Esophagus squamous epithelium (tissue), 5 donors: ENCODE data around the gene RNF115. TPM values are rescaled to one million over a fixed set of nuclear protein-coding genes. Genes with fewer than 3 reads are reported as not detected.
"Not testable (repeated sequence)": the region's sequence is repeated elsewhere in the genome, so short reads cannot be mapped to it uniquely, and the experiment has no call there.

Experiments
- DNase-seq: peaks from one replicate; lab custom pipeline; 2025; lab: John Stamatoyannopoulos, UW
- H3K27ac ChIP-seq, 4 donors: fragments of 200-600 bp; sonication (generic); one replicate each; pipeline ENCODE4 v1.5.1; 2016 to 2019; ENCODE audit warnings: mild to moderate bottlenecking in 1 of 4
- H3K27me3 ChIP-seq, 4 donors: fragments of 200-600 bp; sonication (generic); 1 replicate in 3 of 4; 2 replicates in 1 of 4; pipeline versions ENCODE4 v1.5.1 to v1.6.0; 2017 to 2021; ENCODE audit warnings: antibody characterized with exemption in 1 of 4
- H3K36me3 ChIP-seq, 3 donors: fragments of 200-600 bp; sonication (generic); one replicate each; pipeline ENCODE4 v1.5.1; 2016 to 2019
- H3K4me1 ChIP-seq, 3 donors: fragments of 200-600 bp; sonication (generic); one replicate each; pipeline ENCODE4 v1.5.1; 2017 to 2019
- H3K4me3 ChIP-seq, 4 donors: fragments of 200-600 bp; sonication (generic); 1 replicate in 3 of 4; 2 replicates in 1 of 4; pipeline ENCODE4 v1.5.1; 2016 to 2019; ENCODE audit warnings: mild to moderate bottlenecking in 2 of 4, moderate library complexity in 1 of 4
- H3K9me3 ChIP-seq, 3 donors: fragments of 200-600 bp; sonication (generic); one replicate each; pipeline ENCODE4 v1.5.1; 2016 to 2019
- CTCF ChIP-seq, 6 experiments: fragments of 450-650 bp in 4 of 6; fragments of 200-600 bp in 2 of 6; sonication (generic) in 2 of 6; IDR thresholded peaks; one replicate each; pipeline ENCODE4 v1.5.1; 2016 to 2019; ENCODE audit warnings: antibody characterized with exemption in 6 of 6, mild to moderate bottlenecking in 4 of 6, moderate library complexity in 4 of 6
- POLR2A ChIP-seq, 4 donors: fragments of 450-650 bp; IDR thresholded peaks; one replicate each; pipeline ENCODE4 v1.6.1; 2017; ENCODE audit warnings: antibody characterized with exemption in 4 of 4, mild to moderate bottlenecking in 4 of 4, moderate library complexity in 3 of 4
- WGBS, 2 donors: methylation state at CpG; one replicate each; pipeline ENCODE4 v1.1.5; 2018; 5-methylcytosine and 5-hydroxymethylcytosine counted together
- intact Hi-C: fragments of 100-400 bp; cut with DNase I; formaldehyde crosslinking; loops from one replicate; pipeline ENCODE4 v1.15.0; 2022
- total RNA-seq, 4 donors: library from RNA; depleted of rRNA; stranded (reverse); fragments of >200 nt; gene quantifications; one replicate each; pipeline ENCODE4 v1.1.0, GENCODE V29; 2016
- donor health status: DM: yes; HTN: yes; CAD: no.

Gene RNF115
- total RNA-seq, 4 donors from 2014 or later: 4.3 to 17.5 (median 6.1) TPM

- H3K4me3 ChIP-seq, H3K4me1 ChIP-seq, H3K27me3 ChIP-seq, DNase-seq, intact Hi-C loops, H3K9me3 ChIP-seq, H3K27ac ChIP-seq: not testable (repeated sequence)
- WGBS, 2 donors: 95 to 98% methylated on average over 5 to 10 of the region's 11 CpGs
- H3K36me3 ChIP-seq: peaks cover 0 to 71% (median 0%) of the 10 kb centered on the region in 3 donors
These were observed 62.4 kb downstream of the RNF115 start for GRCh38 chr1:145761498-145761897.

GRCh38 chr1:145760395-145760949 lies 63.4 kb downstream of the RNF115 start:
- intact Hi-C loops: not testable (repeated sequence)
- peaks cover 0 to 78% (median 0%) of the 10 kb centered on the region in 3 donors for H3K36me3 ChIP-seq

GRCh38 chr1:145759721-145760120 lies 64.2 kb downstream of the RNF115 start:
- no peak for DNase-seq
- H3K4me3 ChIP-seq: no peak overlapping the region
- intact Hi-C loops: no loop called here
- WGBS, 2 donors: 70 to 88% methylated on average over 1 of the region's 1 CpG
- TF ChIP-seq POLR2A (IDR thresholded peaks at IDR 0.05) (no peak), CTCF (IDR thresholded peaks at IDR 0.05) (no peak)
- no peaks in the 10 kb centered on the region for H3K4me1 ChIP-seq
- peaks cover 0 to 84% (median 0%) of the 10 kb centered on the region in 3 donors for H3K36me3 ChIP-seq
- H3K27me3 ChIP-seq: no peaks in the 10 kb centered on the region
- H3K27ac ChIP-seq: no peak overlapping the region
- no peaks in the 10 kb centered on the region for H3K9me3 ChIP-seq

More at GRCh38 chr1:145760395-145760949, 63.4 kb downstream of the RNF115 start:
- H3K4me3 ChIP-seq, DNase-seq, H3K27me3 ChIP-seq, H3K27ac ChIP-seq, H3K4me1 ChIP-seq, H3K9me3 ChIP-seq: not testable (repeated sequence)
- WGBS, 2 donors: 92% methylated on average over 3 to 4 of the region's 4 CpGs

GRCh38 chr1:145758575-145758974 lies 65.3 kb downstream of the RNF115 start:
- Histone ChIP-seq H3K4me1 (no peaks in the 10 kb centered on the region), H3K27ac (no peak overlapping the region), H3K27me3 (no peaks in the 10 kb centered on the region), H3K9me3 (no peaks in the 10 kb centered on the region), H3K36me3 (peaks cover 0 to 76% (median 0%) of the 10 kb centered on the region in 3 donors), H3K4me3 (no peak overlapping the region)
- no peak for DNase-seq
- 77 to 80% methylated on average over 1 of the region's 1 CpG for WGBS, 2 donors
- intact Hi-C loops: no loop called here
- TF ChIP-seq CTCF (IDR thresholded peaks at IDR 0.05): no peak
- no peak for TF ChIP-seq POLR2A (IDR thresholded peaks at IDR 0.05)

- Histone ChIP-seq H3K36me3 (peaks cover 0 to 74% (median 0%) of the 10 kb centered on the region in 3 donors), H3K4me1 (no peaks in the 10 kb centered on the region), H3K9me3 (no peaks in the 10 kb centered on the region), H3K4me3 (no peak overlapping the region), H3K27me3 (no peaks in the 10 kb centered on the region), H3K27ac (no peak overlapping the region)
- DNase-seq: no peak
- intact Hi-C loops: no loop called here
- TF ChIP-seq POLR2A (IDR thresholded peaks at IDR 0.05) (no peak), CTCF (IDR thresholded peaks at IDR 0.05) (no peak)
- WGBS, 2 donors: 83 to 100% methylated on average over 1 of the region's 1 CpG
These were observed 65.8 kb downstream of the RNF115 start for GRCh38 chr1:145758116-145758515.

- Histone ChIP-seq H3K36me3 (peaks cover 0 to 74% (median 0%) of the 10 kb centered on the region in 3 donors), H3K27ac (no peak overlapping the region), H3K9me3 (no peaks in the 10 kb centered on the region), H3K4me1 (peaks cover 0 to 2% (median 0%) of the 10 kb centered on the region in 3 donors), H3K27me3 (no peaks in the 10 kb centered on the region), H3K4me3 (no peak overlapping the region)
- TF ChIP-seq POLR2A (IDR thresholded peaks at IDR 0.05): no peak
- 88 to 91% methylated on average over 2 of the region's 2 CpGs for WGBS, 2 donors
- no peak for DNase-seq
- intact Hi-C loops: no loop called here
These were observed 66.5 kb downstream of the RNF115 start for GRCh38 chr1:145757420-145757819.
